ENCODE results near the gene CELF1. TPM values are rescaled to one million over a fixed set of nuclear protein-coding genes. Genes with fewer than 3 reads are reported as not detected.

CELF1 gene
- total RNA-seq, 1 experiment from 2014 or later, result 62.5 TPM

GRCh38 chr11:47417712-47418111 is 135.2 kb downstream of the CELF1 start:
- no peak for DNase-seq (ENCODE audit: low read depth)

- peak; percentile 96 for DNase-seq (ENCODE audit: low read depth)
Measured at GRCh38 chr11:47415949-47416472, 136.9 kb downstream of the CELF1 start.

Other genes starting within 250 kb of the CELF1 start
- not detected in 2 replicates for gene MYBPC3, start 200.4 kb downstream of the CELF1 start, total RNA-seq (2014; rRNA removed; shearing (Covaris generic))
- gene SPI1, start 174.6 kb downstream of the CELF1 start, total RNA-seq (2014; rRNA removed; shearing (Covaris generic)), result not detected in 2 replicates
- 29.8 and 50.5 TPM in 2 replicates for gene SLC39A13, start 144.5 kb downstream of the CELF1 start, total RNA-seq (2014; rRNA removed; shearing (Covaris generic))
- 272 and 370 TPM in 2 replicates for gene PSMC3, start 126.7 kb downstream of the CELF1 start, total RNA-seq (2014; rRNA removed; shearing (Covaris generic))
- not detected in 2 replicates for gene RAPSN, start 104.0 kb downstream of the CELF1 start, total RNA-seq (2014; rRNA removed; shearing (Covaris generic))
- gene PTPMT1, start 12.5 kb upstream of the CELF1 start, total RNA-seq (2014; rRNA removed; shearing (Covaris generic)), result 62.2 and 81.9 TPM in 2 replicates
- 21.3 and 26.9 TPM in 2 replicates for gene KBTBD4, start 25.8 kb upstream of the CELF1 start, total RNA-seq (2014; rRNA removed; shearing (Covaris generic))
- 137 and 253 TPM in 2 replicates for gene NDUFS3, start 25.9 kb upstream of the CELF1 start, total RNA-seq (2014; rRNA removed; shearing (Covaris generic))
- gene FAM180B, start 33.5 kb upstream of the CELF1 start, total RNA-seq (2014; rRNA removed; shearing (Covaris generic)), result not detected in 2 replicates
- gene C1QTNF4, start 41.3 kb upstream of the CELF1 start, total RNA-seq (2014; rRNA removed; shearing (Covaris generic)), result not detected in 2 replicates
- 119 and 128 TPM in 2 replicates for gene MTCH2, start 89.4 kb upstream of the CELF1 start, total RNA-seq (2014; rRNA removed; shearing (Covaris generic))
- gene AGBL2, start 162.2 kb upstream of the CELF1 start, total RNA-seq (2014; rRNA removed; shearing (Covaris generic)), result 0.42 and 1.3 TPM in 2 replicates
- 37.7 and 79.5 TPM in 2 replicates for gene FNBP4, start 214.2 kb upstream of the CELF1 start, total RNA-seq (2014; rRNA removed; shearing (Covaris generic))

All from Daoy (cell line).